ENCODE measurements around the gene INO80. TPM values are rescaled to one million over a fixed set of nuclear protein-coding genes. Genes with fewer than 3 reads are reported as not detected.

The INO80 gene
- total RNA-seq, 4 donors from 2014 or later: 29.4 to 45.9 (median 41.0) TPM

- no peaks in the 10 kb centered on the region for H3K9me3 ChIP-seq
Measured at GRCh38 chr15:40960925-40961324, 155.2 kb downstream of the INO80 start.

GRCh38 chr15:40960151-40960885, 155.8 kb downstream of the INO80 start:
- Histone ChIP-seq H3K4me3 (no peak overlapping the region), H3K9me3 (no peaks in the 10 kb centered on the region), H3K27ac (no peak overlapping the region), H3K4me1 (no peaks in the 10 kb centered on the region), H3K36me3 (no peaks in the 10 kb centered on the region), H3K27me3 (no peaks in the 10 kb centered on the region)
- WGBS: 90% methylated on average over 13 of the region's 16 CpGs
- DNase-seq (ENCODE audit: low spot score in 2 of 2): no peak
- no peak for TF ChIP-seq CTCF (IDR thresholded peaks at IDR 0.05)
- no peak for TF ChIP-seq POLR2AphosphoS5 (IDR thresholded peaks at IDR 0.05)
- no peak for TF ChIP-seq EP300 (IDR thresholded peaks at IDR 0.05)
- TF ChIP-seq POLR2A (IDR thresholded peaks at IDR 0.05): no peak

More at GRCh38 chr15:40960925-40961324, 155.2 kb downstream of the INO80 start:
- WGBS: 81% methylated on average over 11 of the region's 11 CpGs
- H3K27ac ChIP-seq: no peak overlapping the region
- no peaks in the 10 kb centered on the region for H3K27me3 ChIP-seq
- H3K36me3 ChIP-seq: no peaks in the 10 kb centered on the region
- TF ChIP-seq POLR2AphosphoS5 (IDR thresholded peaks at IDR 0.05) (no peak), POLR2A (IDR thresholded peaks at IDR 0.05) (no peak), EP300 (IDR thresholded peaks at IDR 0.05) (no peak), CTCF (IDR thresholded peaks at IDR 0.05) (no peak)
- no peak for DNase-seq (ENCODE audit: low spot score in 2 of 2)
- H3K4me3 ChIP-seq: no peak overlapping the region
- H3K4me1 ChIP-seq: no peaks in the 10 kb centered on the region

- WGBS: 85% methylated on average over 22 of the region's 22 CpGs
- no peaks in the 10 kb centered on the region for H3K27me3 ChIP-seq
- no peaks in the 10 kb centered on the region for H3K36me3 ChIP-seq
- DNase-seq (ENCODE audit: low spot score in 2 of 2): no peak
- no peak overlapping the region for H3K4me3 ChIP-seq
- no peaks in the 10 kb centered on the region for H3K9me3 ChIP-seq
- no peak overlapping the region for H3K27ac ChIP-seq
- H3K4me1 ChIP-seq: no peaks in the 10 kb centered on the region
- TF ChIP-seq CTCF (IDR thresholded peaks at IDR 0.05): no peak
- no peak for TF ChIP-seq POLR2A (IDR thresholded peaks at IDR 0.05)
- TF ChIP-seq POLR2AphosphoS5 (IDR thresholded peaks at IDR 0.05): no peak
- TF ChIP-seq EP300 (IDR thresholded peaks at IDR 0.05): no peak
Measured at GRCh38 chr15:40959331-40960141, 156.5 kb downstream of the INO80 start.

GRCh38 chr15:40958723-40959122, 157.4 kb downstream of the INO80 start:
- Histone ChIP-seq H3K27me3 (no peaks in the 10 kb centered on the region), H3K9me3 (no peaks in the 10 kb centered on the region), H3K4me1 (peaks cover 2% of the 10 kb centered on the region), H3K4me3 (no peak overlapping the region), H3K27ac (no peak overlapping the region), H3K36me3 (no peaks in the 10 kb centered on the region)
- WGBS: 88% methylated on average over 8 of the region's 8 CpGs
- DNase-seq (ENCODE audit: low spot score in 2 of 2): no peak
- TF ChIP-seq POLR2AphosphoS5 (IDR thresholded peaks at IDR 0.05) (no peak), CTCF (IDR thresholded peaks at IDR 0.05) (no peak), EP300 (IDR thresholded peaks at IDR 0.05) (no peak), POLR2A (IDR thresholded peaks at IDR 0.05) (no peak)

GRCh38 chr15:40958146-40958545, 157.9 kb downstream of the INO80 start:
- Histone ChIP-seq H3K4me1 (peaks cover 7% of the 10 kb centered on the region), H3K4me3 (no peak overlapping the region), H3K27ac (no peak overlapping the region), H3K27me3 (no peaks in the 10 kb centered on the region), H3K36me3 (no peaks in the 10 kb centered on the region), H3K9me3 (no peaks in the 10 kb centered on the region)
- no peak for DNase-seq (ENCODE audit: low spot score in 2 of 2)
- no peak for TF ChIP-seq EP300 (IDR thresholded peaks at IDR 0.05)
- TF ChIP-seq POLR2A (IDR thresholded peaks at IDR 0.05): no peak
- TF ChIP-seq CTCF (IDR thresholded peaks at IDR 0.05): no peak
- no peak for TF ChIP-seq POLR2AphosphoS5 (IDR thresholded peaks at IDR 0.05)
- 71% methylated on average over 6 of the region's 6 CpGs for WGBS
